Left ventricle myocardium superior (tissue), 1 donor: ENCODE measurements around the gene MPHOSPH8. TPM values are rescaled to one million over a fixed set of nuclear protein-coding genes. Genes with fewer than 3 reads are reported as not detected.

Experiments
- total RNA-seq: library from RNA; stranded (reverse); fragmentation: NEBNext Ultra II Directional; extraction: Animal tissue kit (Norgen Biotek cat#: 25700); gene quantifications from one replicate; pipeline ENCODE4 v1.2.1, GENCODE V29; 2021
- donor health status: DM: no; HTN: yes; CAD: no; lungs with severe emphysema.

MPHOSPH8 gene
- total RNA-seq, 1 donor from 2014 or later, result 29.2 TPM

Other genes with a start within 250 kb of the MPHOSPH8 start
- gene TPTE2, start 72.1 kb upstream of the MPHOSPH8 start, total RNA-seq, result not detected
- 27.6 TPM for gene PSPC1, start 149.3 kb downstream of the MPHOSPH8 start, total RNA-seq
- 6.4 TPM for gene ZMYM5, start 230.0 kb downstream of the MPHOSPH8 start, total RNA-seq